ENCODE measurements around the gene FBXO2.

FBXO2 gene

DNA sequence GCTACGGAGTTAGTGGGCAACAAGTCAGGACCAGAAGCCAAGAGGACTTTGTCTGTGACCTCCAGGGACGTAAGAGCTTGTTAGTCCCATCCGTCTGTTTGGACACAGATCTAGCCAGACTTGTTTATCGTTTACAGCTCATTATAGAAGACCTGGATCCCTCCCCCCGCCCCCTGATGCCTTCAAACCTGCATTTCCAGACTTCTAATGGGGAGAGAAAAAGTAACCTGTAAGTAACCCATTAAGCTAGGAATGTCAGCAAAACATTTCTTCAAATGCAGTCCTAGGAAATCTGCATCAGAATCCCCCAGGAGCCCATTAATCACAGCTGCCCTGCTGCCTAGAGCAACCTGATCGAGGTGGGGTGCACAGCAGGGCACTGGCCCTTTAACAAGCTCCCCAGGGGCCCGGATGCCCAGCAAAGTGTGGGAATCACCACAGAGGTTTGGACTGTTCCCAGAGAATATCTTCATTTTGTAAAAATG, 28.1 kb upstream of the FBXO2 start:
- no peak for DNase-seq (ENCODE audit: low read depth)

- peak; percentile 90 for DNase-seq (ENCODE audit: low read depth)
Measured at GRCh38 chr1:11681071-11681771, 27.0 kb upstream of the FBXO2 start, which contains the start of gene MAD2L2. Gene MAD2L2 (minus strand): TSS chr1:11681148. CDS start chr1:11680601, 547 bp downstream.

- peak; percentile 26 for DNase-seq (ENCODE audit: low read depth)
Measured at GRCh38 chr1:11680270-11681070, 26.2 kb upstream of the FBXO2 start.

GRCh38 chr1:11678442-11678841, 24.2 kb upstream of the FBXO2 start:
- DNase-seq (ENCODE audit: low read depth) = no peak

GRCh38 chr1:11676386-11677103, 22.3 kb upstream of the FBXO2 start:
- DNase-seq (ENCODE audit: low read depth) = no peak

DNA sequence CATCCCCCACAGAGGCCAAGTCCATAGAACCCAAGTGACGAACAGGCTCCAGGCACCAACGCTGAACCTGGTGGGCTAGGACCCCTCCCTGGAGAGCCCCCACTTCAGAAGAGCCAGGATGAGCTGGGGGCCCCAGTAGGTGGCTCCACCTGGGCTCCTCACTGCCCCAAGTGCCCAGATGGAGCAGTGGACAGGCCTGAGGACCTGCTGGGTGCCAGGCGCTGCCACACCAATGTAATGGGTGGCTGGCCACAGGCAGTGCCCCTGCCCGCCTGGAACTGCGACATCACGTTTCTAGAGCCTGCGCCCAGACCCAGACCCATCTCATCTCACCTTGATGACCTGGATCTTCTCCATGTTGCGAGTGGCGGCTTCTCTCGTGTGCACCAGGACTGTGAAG, 21.1 kb upstream of the FBXO2 start:
- no peak for DNase-seq (ENCODE audit: low read depth)

DNA sequence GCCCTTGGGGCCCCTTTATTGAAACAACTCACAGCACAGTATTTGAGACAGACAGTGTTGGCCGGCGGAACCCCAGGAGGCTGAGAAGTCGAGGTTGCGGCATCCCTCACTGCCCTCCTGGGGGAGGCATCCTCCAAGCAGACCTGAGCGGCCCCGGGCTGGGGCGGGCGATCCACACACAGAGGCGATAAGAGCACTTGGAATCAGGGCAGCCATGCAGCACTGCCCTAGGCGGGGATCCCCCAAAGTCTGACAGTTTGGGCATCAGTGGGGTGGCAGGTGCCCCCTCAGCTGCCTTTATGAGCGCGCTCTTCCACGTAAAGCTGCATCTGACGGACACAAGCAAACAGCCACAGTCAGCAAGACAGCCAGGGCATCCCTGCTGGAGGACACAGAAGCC, 20.3 kb upstream of the FBXO2 start:
- no peak for DNase-seq (ENCODE audit: low read depth)

- no peak for DNase-seq (ENCODE audit: low read depth)
Measured at GRCh38 chr1:11673089-11673769, 19.0 kb upstream of the FBXO2 start.

GRCh38 chr1:11671544-11672286, 17.5 kb upstream of the FBXO2 start:
- no peak for DNase-seq (ENCODE audit: low read depth)

- DNase-seq (ENCODE audit: low read depth) = no peak
Measured at GRCh38 chr1:11671205-11671543, 16.9 kb upstream of the FBXO2 start.

DNA sequence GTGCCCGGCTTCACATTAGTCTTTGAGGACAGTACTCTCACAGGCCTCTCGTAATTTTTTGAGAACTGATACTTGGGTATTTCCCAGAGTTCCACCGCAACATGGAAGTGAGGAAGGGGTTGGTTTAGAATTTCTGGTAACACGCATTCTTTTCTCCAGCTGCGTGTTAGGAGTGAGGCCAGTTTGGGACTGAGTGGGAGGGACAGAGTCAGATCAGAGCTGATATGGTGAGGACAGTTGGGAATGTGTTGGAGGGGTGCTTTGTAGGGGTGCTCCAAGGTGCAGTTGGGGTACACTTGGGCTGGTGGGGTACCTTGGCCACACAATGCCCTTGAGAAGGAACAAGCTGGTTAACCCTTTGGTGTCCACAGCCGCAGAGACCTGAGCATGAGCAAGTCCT, 16.5 kb upstream of the FBXO2 start:
- no peak for DNase-seq (ENCODE audit: low read depth)

DNA sequence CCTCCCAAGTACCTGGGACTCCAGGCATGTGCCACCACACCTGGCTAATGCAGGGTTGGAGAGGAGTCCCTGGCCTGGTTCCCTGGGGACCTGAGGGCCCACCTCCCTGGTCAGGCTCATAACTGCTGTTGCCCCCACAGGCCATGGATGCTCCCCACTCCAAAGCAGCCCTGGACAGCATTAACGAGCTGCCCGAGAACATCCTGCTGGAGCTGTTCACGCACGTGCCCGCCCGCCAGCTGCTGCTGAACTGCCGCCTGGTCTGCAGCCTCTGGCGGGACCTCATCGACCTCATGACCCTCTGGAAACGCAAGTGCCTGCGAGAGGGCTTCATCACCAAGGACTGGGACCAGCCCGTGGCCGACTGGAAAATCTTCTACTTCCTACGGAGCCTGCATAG, 14.3 kb upstream of the FBXO2 start:
- no peak for DNase-seq (ENCODE audit: low read depth)

- DNase-seq (ENCODE audit: low read depth) = peak; percentile 59
Measured at GRCh38 chr1:11664336-11665065, 10.3 kb upstream of the FBXO2 start.

DNA sequence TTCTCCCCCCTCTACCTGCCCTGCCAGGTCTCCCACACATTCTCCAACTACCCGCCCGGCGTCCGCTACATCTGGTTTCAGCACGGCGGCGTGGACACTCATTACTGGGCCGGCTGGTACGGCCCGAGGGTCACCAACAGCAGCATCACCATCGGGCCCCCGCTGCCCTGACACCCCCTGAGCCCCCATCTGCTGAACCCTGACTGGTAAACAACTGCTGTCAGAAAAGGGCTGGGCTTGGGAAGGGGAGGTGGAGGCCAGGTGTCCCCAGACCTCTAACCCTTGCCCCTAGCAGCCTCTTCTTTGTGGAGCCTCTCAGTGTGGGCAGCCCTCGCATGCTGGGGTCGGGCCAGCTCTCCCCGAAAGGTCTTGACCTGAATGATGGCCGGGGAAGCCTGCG, 6.9 kb upstream of the FBXO2 start:
- no peak for DNase-seq (ENCODE audit: low read depth)

- no peak for DNase-seq (ENCODE audit: low read depth)
Measured at GRCh38 chr1:11659748-11660147, 5.5 kb upstream of the FBXO2 start.

GRCh38 chr1:11658542-11658941, 4.3 kb upstream of the FBXO2 start:
- no peak for DNase-seq (ENCODE audit: low read depth)

- DNase-seq (ENCODE audit: low read depth) = no peak
Measured at GRCh38 chr1:11657654-11658053, 3.4 kb upstream of the FBXO2 start.

DNA sequence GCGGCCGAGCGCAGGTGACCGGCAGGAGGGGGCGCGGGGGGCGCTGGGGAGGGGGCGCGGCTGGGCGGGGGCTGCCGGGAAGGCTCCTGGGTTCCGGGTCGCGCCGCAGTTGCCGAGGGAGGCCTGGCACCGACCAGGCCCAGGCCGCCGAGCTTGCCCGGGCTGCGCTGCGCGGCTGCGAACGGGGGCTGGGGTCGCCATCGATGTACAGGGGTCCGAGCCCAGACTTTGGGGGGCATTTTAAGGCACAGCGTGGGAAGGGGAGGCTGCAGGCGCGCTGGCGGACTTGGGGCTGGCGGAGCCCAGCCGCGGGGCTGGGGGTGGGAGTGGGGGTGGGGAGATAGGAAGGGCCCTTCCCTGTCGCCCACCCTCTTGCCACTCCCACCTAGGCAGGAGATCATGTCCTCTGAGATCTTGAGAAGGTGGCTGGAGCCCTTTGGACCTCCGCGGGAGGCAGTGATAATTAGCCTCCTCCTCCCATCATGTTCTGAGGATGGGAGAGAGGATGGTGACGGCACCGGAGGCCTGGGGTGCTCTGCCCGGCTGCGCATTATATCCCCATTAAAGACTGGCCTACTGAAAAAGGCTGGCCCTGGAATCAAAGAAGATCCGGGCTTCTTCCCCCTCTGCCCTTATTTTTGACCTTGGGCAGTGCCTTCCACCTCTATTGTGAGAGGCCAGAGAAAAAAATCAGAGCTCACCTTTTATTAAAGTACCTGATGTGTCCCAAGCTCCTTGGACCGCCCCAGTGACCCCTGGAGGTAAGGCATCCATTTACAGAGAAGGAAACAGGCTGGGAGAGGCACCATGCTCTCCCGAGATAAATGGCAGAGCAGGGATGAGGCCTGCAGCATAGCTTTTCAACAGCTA, 945 bp upstream of the FBXO2 start:
- DNase-seq (ENCODE audit: low read depth) = no peak

DNA sequence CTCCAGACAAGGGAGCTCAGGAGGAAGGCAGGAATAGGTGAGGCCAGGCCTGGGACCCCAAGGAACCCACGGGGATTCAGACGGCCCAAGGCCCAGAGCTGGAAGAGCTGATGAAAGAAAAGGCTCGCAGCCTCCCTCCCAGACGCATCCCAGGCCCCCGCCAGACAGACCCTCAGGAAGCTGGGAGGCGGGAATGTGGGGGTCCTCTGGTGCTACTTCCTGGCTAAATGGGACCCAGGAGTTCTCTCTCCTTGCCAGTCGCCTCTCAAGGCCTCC, 430 bp downstream of the FBXO2 start:
- DNase-seq (ENCODE audit: low read depth) = no peak

Data from stimulated activated CD8-positive, alpha-beta memory T cell treated with anti-CD3 and anti-CD28 coated beads, Interleukin-4, amount 100 ng/mL, for 24 hours (primary cell).